ENCODE measurements around the gene SMAD6.

SMAD6 gene

DNA sequence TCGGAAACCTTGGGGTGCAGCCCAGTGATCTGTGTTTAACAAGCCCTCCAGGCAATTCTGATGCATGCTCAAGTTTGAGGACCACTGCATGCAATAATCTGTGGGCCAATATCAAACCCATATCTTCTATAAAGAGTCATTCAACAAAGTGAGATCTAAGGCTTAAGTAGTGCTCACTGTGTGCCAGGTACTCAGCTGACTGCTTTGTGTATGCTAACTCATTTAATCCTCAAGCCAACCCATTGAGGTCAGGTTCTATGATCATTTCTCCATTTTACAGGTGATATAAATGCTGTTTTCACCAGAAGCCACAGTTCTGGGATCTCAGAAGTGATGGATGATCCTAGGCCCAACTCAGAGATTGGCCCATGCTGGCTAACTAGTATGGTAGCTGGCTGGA lies 101.7 kb downstream of the SMAD6 start:
- no peak overlapping the region for H3K27ac ChIP-seq
- H3K9me3 ChIP-seq (ENCODE audit: severe bottlenecking) = no peaks in the 10 kb centered on the region
- H3K36me3 ChIP-seq = no peaks in the 10 kb centered on the region
- DNase-seq = no peak
- H3K27me3 ChIP-seq (ENCODE audit: insufficient read depth, low read depth, severe bottlenecking) = no peaks in the 10 kb centered on the region
- H3K4me3 ChIP-seq (ENCODE audit: low read depth, low read length) = no peak overlapping the region
- TF ChIP-seq, protein P1, sequence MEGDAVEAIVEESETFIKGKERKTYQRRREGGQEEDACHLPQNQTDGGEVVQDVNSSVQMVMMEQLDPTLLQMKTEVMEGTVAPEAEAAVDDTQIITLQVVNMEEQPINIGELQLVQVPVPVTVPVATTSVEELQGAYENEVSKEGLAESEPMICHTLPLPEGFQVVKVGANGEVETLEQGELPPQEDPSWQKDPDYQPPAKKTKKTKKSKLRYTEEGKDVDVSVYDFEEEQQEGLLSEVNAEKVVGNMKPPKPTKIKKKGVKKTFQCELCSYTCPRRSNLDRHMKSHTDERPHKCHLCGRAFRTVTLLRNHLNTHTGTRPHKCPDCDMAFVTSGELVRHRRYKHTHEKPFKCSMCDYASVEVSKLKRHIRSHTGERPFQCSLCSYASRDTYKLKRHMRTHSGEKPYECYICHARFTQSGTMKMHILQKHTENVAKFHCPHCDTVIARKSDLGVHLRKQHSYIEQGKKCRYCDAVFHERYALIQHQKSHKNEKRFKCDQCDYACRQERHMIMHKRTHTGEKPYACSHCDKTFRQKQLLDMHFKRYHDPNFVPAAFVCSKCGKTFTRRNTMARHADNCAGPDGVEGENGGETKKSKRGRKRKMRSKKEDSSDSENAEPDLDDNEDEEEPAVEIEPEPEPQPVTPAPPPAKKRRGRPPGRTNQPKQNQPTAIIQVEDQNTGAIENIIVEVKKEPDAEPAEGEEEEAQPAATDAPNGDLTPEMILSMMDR (IDR thresholded peaks at IDR 0.05; ENCODE audit: low read depth, low read length) = no peak

DNA sequence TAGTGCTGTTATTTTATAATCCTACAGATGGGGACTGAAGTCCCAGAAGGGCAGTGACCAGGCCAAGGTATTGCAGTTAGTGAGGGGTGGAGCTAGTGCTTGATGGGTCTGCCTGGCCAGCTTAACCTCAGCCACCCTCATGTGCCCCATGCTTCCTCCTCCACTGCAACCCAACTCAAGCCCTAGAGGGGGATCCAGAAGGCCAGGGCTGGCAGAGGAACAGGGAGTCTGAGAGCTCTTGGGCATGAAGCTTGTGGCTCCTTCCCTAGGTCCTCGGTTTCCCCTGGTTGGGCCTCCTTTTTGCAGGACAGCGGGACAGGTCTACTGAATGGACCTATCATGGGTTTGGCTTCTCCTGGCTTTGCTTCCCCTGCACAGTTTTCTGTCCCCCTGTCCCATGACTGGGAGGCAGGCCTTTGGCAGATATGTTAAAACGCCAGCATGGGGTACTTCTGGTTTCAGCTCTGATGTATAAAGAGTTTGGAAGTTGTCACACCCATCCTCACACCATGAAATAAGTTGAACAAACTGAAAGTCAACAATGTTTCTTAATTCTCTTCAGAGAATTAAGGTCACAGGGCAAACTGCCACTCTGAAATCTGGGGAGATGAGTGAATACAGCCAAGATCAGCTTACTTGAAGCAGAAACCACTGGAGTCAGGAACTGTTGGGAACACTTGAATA lies 103.3 kb downstream of the SMAD6 start:
- Histone ChIP-seq H3K9me3 (ENCODE audit: severe bottlenecking) (no peaks in the 10 kb centered on the region), H3K36me3 (no peaks in the 10 kb centered on the region), H3K27ac (no peak overlapping the region), H3K4me3 (ENCODE audit: low read depth, low read length) (no peak overlapping the region), H3K27me3 (ENCODE audit: insufficient read depth, low read depth, severe bottlenecking) (no peaks in the 10 kb centered on the region)
- TF ChIP-seq, protein P1 (IDR thresholded peaks at IDR 0.05; ENCODE audit: low read depth, low read length) = no peak
- no peak for DNase-seq

DNA sequence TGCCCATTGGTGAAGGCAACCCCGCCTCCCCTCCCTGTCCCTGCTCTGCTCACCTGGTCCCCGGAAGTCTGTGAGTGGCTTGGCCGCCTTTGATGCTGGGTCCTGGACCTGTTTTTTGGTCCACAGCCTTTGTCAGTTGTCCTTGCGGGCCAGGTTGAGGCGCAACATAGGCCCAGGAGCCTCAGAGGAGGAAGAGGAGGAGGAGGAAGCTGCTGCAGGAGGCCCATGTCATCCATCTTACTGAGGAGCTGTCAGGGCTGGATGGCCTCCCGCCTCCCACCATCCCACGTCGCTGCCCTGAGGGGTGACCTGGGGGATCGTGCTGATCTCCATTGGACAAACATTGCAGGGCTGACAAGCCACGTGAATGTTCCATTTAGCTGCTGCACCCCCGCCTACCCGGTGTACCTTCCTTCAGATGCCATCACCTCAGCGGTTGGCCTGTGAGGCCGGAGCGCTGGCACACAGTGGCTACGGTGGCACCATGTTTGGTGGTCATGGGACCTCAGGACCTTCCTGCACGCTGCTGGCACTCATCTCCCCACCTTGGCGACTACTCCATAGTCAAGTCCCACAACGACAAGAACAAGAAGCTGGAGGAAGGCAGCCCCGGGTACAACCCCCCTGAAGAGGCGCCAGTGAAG lies 106.3 kb downstream of the SMAD6 start:
- no peak for DNase-seq
- Histone ChIP-seq H3K36me3 (no peaks in the 10 kb centered on the region), H3K27ac (no peak overlapping the region), H3K9me3 (ENCODE audit: severe bottlenecking) (no peaks in the 10 kb centered on the region), H3K27me3 (ENCODE audit: insufficient read depth, low read depth, severe bottlenecking) (no peaks in the 10 kb centered on the region), H3K4me3 (ENCODE audit: low read depth, low read length) (no peak overlapping the region)
- TF ChIP-seq, protein P1 (IDR thresholded peaks at IDR 0.05; ENCODE audit: low read depth, low read length) = no peak

DNA sequence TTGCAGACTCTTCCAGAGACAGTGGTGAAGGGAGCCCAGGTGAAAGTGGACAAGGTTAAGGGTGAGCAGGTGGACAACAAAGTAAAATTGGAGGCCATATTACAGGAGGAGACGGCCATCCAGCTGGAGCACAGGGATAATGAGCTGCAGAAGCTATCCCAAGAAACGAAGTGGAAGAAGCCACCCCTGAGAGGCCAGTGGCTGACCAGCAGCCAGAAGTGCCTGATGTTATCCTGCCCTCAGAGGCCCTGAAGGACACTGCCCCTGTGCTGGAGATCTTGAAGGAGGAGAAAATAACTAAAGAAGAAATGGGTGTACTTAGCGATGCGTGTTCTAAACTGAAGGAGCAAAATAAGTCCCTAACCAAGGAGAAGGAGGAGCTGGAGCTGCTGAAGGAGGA lies 107.6 kb downstream of the SMAD6 start:
- TF ChIP-seq, protein P1 (IDR thresholded peaks at IDR 0.05; ENCODE audit: low read depth, low read length) = no peak
- DNase-seq = no peak

DNA sequence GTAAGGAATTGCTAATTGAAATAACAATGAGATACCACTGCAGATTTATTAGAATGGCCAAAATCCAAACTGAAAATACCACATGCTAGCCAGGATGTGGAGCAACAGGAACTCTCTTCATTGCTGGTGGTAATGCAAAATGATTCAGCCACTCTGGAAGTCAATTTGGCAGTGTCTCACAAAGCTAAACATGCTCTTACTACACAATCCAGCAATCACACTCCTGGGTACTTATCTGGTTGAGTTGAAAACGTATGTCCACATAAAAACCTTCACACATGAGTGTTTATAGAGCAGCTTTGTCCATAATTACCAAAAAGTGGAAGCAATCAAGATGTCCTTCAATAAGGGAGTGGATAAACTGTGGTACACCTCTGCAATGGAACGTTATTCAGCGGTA lies 113.3 kb downstream of the SMAD6 start:
- Histone ChIP-seq H3K4me3 (ENCODE audit: low read depth, low read length) (no peak overlapping the region), H3K27ac (no peak overlapping the region), H3K36me3 (no peaks in the 10 kb centered on the region), H3K9me3 (ENCODE audit: severe bottlenecking) (no peaks in the 10 kb centered on the region), H3K27me3 (ENCODE audit: insufficient read depth, low read depth, severe bottlenecking) (no peaks in the 10 kb centered on the region)
- TF ChIP-seq, protein P1 (IDR thresholded peaks at IDR 0.05; ENCODE audit: low read depth, low read length) = no peak
- no peak for DNase-seq

More for the DNA sequence above, 107.6 kb downstream of the SMAD6 start:
- H3K9me3 ChIP-seq (ENCODE audit: severe bottlenecking) = no peaks in the 10 kb centered on the region
- no peaks in the 10 kb centered on the region for H3K36me3 ChIP-seq
- no peak overlapping the region for H3K27ac ChIP-seq
- no peak overlapping the region for H3K4me3 ChIP-seq (ENCODE audit: low read depth, low read length)
- H3K27me3 ChIP-seq (ENCODE audit: insufficient read depth, low read depth, severe bottlenecking) = no peaks in the 10 kb centered on the region
